WTC11 (cell line): ENCODE measurements around the gene MYOZ1. TPM values are rescaled to one million over a fixed set of nuclear protein-coding genes. Genes with fewer than 3 reads are reported as not detected.

Experiments
- ATAC-seq: fragments of 200-7000 bp; cut with Tn5 transposase; 2 replicates; pipeline ENCODE4 v1.10.0; 2021; ENCODE audit warnings: mild to moderate bottlenecking, moderate library complexity
- CTCF ChIA-PET: fragments of 300-600 bp; sonication (Branson Sonifier 250); formaldehyde crosslinking; loops from one replicate; lab custom pipeline; 2021; ENCODE audit warnings: antibody characterized with exemption; lab: Charles Lee
- POLR2A ChIA-PET: fragments of 350-600 bp; sonication (Branson Sonifier 250); formaldehyde crosslinking; loops from one replicate; lab custom pipeline; 2021; ENCODE audit warnings: antibody characterized with exemption; lab: Charles Lee
- DNase-seq: peaks from one replicate; pipeline ENCODE4 v3.0.0; 2021; ENCODE audit warnings: low spot score
- H3K27ac Mint-ChIP-seq: 2 replicates; pipeline ENCODE4 v1.8.0; 2021; ENCODE audit warnings: mixed read lengths
- H3K27me3 Mint-ChIP-seq: 2 replicates; pipeline ENCODE4 v1.8.0; 2021; ENCODE audit warnings: low read depth, mild to moderate bottlenecking, moderate library complexity, mixed read lengths
- H3K36me3 Mint-ChIP-seq: 2 replicates; pipeline ENCODE4 v1.8.0; 2021; ENCODE audit warnings: mixed read lengths
- H3K4me1 Mint-ChIP-seq: 2 replicates; pipeline ENCODE4 v1.8.0; 2022; ENCODE audit warnings: mixed read lengths
- H3K4me3 Mint-ChIP-seq: 2 replicates; pipeline ENCODE4 v1.8.0; 2021; ENCODE audit warnings: mild to moderate bottlenecking, moderate library complexity, mixed read lengths
- H3K9me3 Mint-ChIP-seq: 2 replicates; pipeline ENCODE4 v1.8.0; 2021; ENCODE audit warnings: mixed read lengths
- AFF4 ChIP-seq: sonication (generic); formaldehyde crosslinking; IDR thresholded peaks from 2 replicates; pipeline ENCODE4 v1.8.1; 2023; ENCODE audit warnings: mild to moderate bottlenecking, missing genetic modification reagents, borderline replicate concordance
- AR ChIP-seq: fragments of 250-450 bp; sonication (Bioruptor Pico); IDR thresholded peaks from 2 replicates; pipeline ENCODE4 v1.9.0; 2021; ENCODE audit warnings: mild to moderate bottlenecking
- CTCF ChIP-seq: fragments of 200-600 bp; IDR thresholded peaks from 2 replicates; pipeline ENCODE4 v1.8.0; 2022; ENCODE audit warnings: antibody characterized with exemption
- E2F1 ChIP-seq: sonication (generic); formaldehyde crosslinking; IDR thresholded peaks from 2 replicates; pipeline ENCODE4 v1.8.0; 2022; ENCODE audit warnings: mild to moderate bottlenecking, missing genetic modification reagents
- EMX1 ChIP-seq: fragments of 250-450 bp; sonication (Bioruptor Pico); IDR thresholded peaks from 2 replicates; pipeline ENCODE4 v1.8.0; 2021; ENCODE audit warnings: mild to moderate bottlenecking
- IRF1 ChIP-seq: sonication (generic); formaldehyde crosslinking; IDR thresholded peaks from 2 replicates; pipeline ENCODE4 v1.8.0; 2023; ENCODE audit warnings: missing genetic modification reagents
- JAZF1 ChIP-seq: fragments of 250-450 bp; sonication (Bioruptor Pico); IDR thresholded peaks from 2 replicates; pipeline ENCODE4 v1.9.0; 2021; ENCODE audit warnings: moderate library complexity, mild to moderate bottlenecking, inconsistent platforms
- NFYB ChIP-seq: sonication (generic); formaldehyde crosslinking; conservative IDR thresholded peaks from 2 replicates; pipeline ENCODE4 v1.8.0; 2022; ENCODE audit warnings: low read depth, missing genetic modification reagents
- NR3C1 ChIP-seq: sonication (generic); formaldehyde crosslinking; conservative IDR thresholded peaks from 2 replicates; pipeline ENCODE4 v1.8.1; 2023; ENCODE audit warnings: low read depth, mild to moderate bottlenecking, missing genetic modification reagents
- SMAD3 ChIP-seq: sonication (generic); formaldehyde crosslinking; IDR thresholded peaks from 2 replicates; pipeline ENCODE4 v1.8.0; 2022; ENCODE audit warnings: missing genetic modification reagents, mild to moderate bottlenecking, borderline replicate concordance
- TEAD1 ChIP-seq: sonication (generic); formaldehyde crosslinking; IDR thresholded peaks from 2 replicates; pipeline ENCODE4 v1.8.0; 2022; ENCODE audit warnings: mild to moderate bottlenecking, missing genetic modification reagents
- ZMAT4 ChIP-seq: fragments of 250-450 bp; sonication (Bioruptor Pico); IDR thresholded peaks from 2 replicates; pipeline ENCODE4 v1.9.0; 2021; ENCODE audit warnings: mild to moderate bottlenecking
- ZNF138 ChIP-seq: sonication (generic); formaldehyde crosslinking; conservative IDR thresholded peaks from 2 replicates; pipeline ENCODE4 v1.8.1; 2022; ENCODE audit warnings: mild to moderate bottlenecking, moderate library complexity, missing genetic modification reagents
- ZNF396 ChIP-seq: fragments of 250-450 bp; sonication (Bioruptor Pico); IDR thresholded peaks from 2 replicates; pipeline ENCODE4 v1.8.0; 2021; ENCODE audit warnings: mild to moderate bottlenecking, moderate library complexity, borderline replicate concordance
- ZNF532 ChIP-seq: fragments of 250-450 bp; sonication (Bioruptor Pico); IDR thresholded peaks from 2 replicates; pipeline ENCODE4 v1.9.0; 2021; ENCODE audit warnings: mild to moderate bottlenecking, borderline replicate concordance
- total RNA-seq: library from RNA; stranded (reverse); gene quantifications from 3 replicates; pipeline ENCODE4 v1.2.3, GENCODE V29; 2021

MYOZ1 gene
- total RNA-seq, 1 experiment from 2014 or later, result 3.0 TPM

- no peak for TF ChIP-seq CTCF
- no peak for TF ChIP-seq E2F1 (CRISPR knock-in tag)
- no peak for TF ChIP-seq AR (CRISPR knock-in tag)
- no peak for TF ChIP-seq AFF4 (CRISPR knock-in tag)
- TF ChIP-seq SMAD3, result no peak
Observed at GRCh38 chr10:73653701-73654100, 12.4 kb upstream of the MYOZ1 start (continued).

GRCh38 chr10:73653195-73653594 lies 11.9 kb upstream of the MYOZ1 start:
- DNase-seq, result no peak
- CTCF ChIA-PET, result no interaction called here
- TF ChIP-seq ZNF396 (CRISPR knock-in tag), result no peak
- no peak for TF ChIP-seq TEAD1 (CRISPR knock-in tag)
- TF ChIP-seq ZNF138 (CRISPR knock-in tag), result no peak
- TF ChIP-seq JAZF1, result no peak
- no peak for TF ChIP-seq ZNF532
- TF ChIP-seq EMX1 (CRISPR knock-in tag), result no peak
- no peak for TF ChIP-seq NR3C1 (CRISPR knock-in tag)
- no peak for TF ChIP-seq IRF1 (CRISPR knock-in tag)
- TF ChIP-seq NFYB (CRISPR knock-in tag), result no peak
- TF ChIP-seq ZMAT4 (CRISPR knock-in tag), result no peak
- no peak for TF ChIP-seq AFF4 (CRISPR knock-in tag)
- TF ChIP-seq, all 79 proteins: peak for 0
- no peaks in the 10 kb centered on the region; the same call in 1 of the 2 replicates for H3K27me3 Mint-ChIP-seq
- POLR2A ChIA-PET, result no interaction called here
- no peaks in the 10 kb centered on the region for H3K9me3 Mint-ChIP-seq
- H3K27ac Mint-ChIP-seq, result no peak overlapping the region
- H3K4me1 Mint-ChIP-seq, result peaks cover 5% of the 10 kb centered on the region; the same call in 1 of the 2 replicates
- ATAC-seq, result no peak
- H3K4me3 Mint-ChIP-seq, result no peak overlapping the region
- no peaks in the 10 kb centered on the region for H3K36me3 Mint-ChIP-seq
